HG03039 (cell line): ENCODE measurements around the gene FAM76B.

Source experiments
- ATAC-seq: cut with Tn5 transposase; IDR thresholded peaks from one replicate; pipeline ENCODE4 v1.9.1; 2021; ENCODE audit warnings: mild to moderate bottlenecking, moderate library complexity; ENCODE audit not compliant: unreplicated experiment

Gene FAM76B

GRCh38 chr11:95792700-95793099 is 3.1 kb upstream of the FAM76B start:
- ATAC-seq = no peak

- no peak for ATAC-seq
Observed at GRCh38 chr11:95792200-95792599, 2.6 kb upstream of the FAM76B start.

DNA sequence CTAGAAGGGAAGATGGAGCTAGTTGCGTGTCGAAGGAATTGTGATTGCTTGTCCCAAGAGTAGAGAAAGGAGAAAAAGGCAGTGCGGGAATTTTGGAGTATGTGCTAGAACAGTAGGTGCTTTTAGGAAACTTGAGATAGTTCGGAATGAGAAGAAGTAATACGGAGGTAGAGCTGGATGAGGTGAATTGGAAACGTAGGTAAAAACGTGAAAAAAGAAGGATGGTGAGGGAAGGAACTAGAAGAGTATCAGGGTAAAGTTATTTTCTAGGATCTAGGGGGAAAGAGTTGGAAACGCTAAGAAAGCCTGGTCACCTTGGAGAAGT is 2.1 kb upstream of the FAM76B start:
- ATAC-seq = no peak

DNA sequence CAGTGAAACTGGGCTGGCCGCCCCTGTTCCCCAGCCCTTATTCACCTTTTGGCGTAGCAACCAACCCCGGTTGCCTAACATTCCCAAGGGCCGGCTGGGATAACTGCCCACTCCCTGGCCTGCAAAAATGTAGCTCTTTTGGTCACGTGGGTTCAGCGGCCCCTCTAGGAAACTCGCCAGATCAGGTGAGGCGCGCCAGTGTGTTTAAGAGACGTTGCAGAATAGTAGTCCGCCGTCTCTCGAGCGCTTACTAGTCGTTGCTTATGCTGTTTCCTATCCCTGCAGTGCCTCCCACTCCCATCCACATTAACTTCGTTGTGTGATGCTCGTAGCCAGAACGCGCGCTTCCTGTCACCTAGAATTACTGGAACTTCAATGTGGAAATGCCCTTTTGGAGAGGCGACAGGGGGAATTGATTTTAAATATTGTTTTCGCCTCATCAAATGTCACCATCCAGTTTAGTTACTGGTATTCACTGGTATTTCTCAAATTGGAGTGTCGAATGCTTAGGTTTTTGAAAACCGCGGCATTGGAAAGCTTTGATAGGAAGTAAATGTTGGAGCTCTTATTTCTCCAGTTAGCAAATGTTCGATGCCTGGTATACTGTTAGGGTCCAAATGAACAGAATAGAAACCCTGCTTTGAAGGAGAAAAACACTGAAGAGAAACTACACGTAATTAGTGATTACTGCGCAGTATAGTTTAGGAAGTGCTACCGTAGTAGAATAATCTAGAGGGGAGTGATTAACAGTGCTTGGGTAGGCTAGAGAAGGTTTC is 1.5 kb upstream of the FAM76B start:
- no peak for ATAC-seq

- peak; percentile 56 for ATAC-seq
Observed at GRCh38 chr11:95790123-95790932, 746 bp upstream of the FAM76B start, which contains the start of gene CEP57. CEP57 (plus strand) TSS chr11:95790498; CDS start chr11:95790699, 201 bp downstream.

DNA sequence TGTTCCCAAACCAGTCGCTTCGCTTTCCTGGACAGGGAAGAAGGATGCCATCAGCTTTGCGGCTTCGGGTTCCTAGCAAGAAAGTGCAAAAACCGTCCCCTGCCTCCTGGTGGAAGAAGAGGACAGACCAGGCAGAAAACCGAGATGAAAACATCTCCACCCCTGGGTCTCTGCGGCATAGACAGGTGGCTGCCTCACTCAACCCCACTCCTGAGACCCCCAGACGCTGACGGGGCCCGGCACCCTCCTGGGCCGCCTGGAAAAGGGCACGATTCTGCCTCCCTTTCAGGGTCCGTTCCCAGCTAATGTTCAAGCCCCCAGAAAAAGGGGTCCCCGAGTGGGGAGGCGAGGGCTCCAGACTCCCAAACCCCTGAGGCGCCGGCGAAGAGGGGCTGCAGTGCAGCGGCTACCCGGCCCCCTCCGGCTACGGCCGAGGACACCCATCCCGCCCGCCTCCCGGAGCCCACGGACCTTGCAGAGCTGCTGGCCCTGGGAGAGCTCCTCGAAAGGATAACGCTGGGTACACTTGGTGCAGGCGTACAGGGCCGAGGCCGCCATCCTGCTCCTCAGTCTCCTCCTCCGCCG is 569 bp downstream of the FAM76B start:
- ATAC-seq = no peak

DNA sequence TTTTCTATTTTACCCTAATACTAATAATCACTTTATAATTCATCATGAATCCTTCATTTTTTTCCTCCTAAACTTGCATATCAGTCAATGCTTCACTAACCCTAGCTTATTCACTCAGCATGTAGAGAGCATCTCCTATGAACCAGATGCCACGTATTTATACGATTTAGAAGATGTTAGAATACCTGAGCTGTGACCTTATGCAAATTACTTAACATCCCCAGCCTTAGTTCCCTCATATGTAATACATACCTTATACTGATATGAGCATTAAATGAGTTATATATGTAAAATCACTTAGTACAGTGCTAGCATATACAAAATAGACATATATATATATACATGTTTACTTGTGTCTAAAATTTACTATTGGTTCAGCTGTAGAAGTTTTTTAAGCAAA is 9.0 kb downstream of the FAM76B start:
- ATAC-seq = no peak

GRCh38 chr11:95778699-95779098 is 10.9 kb downstream of the FAM76B start:
- ATAC-seq = peak; percentile 44

GRCh38 chr11:95776859-95777258 is 12.7 kb downstream of the FAM76B start:
- no peak for ATAC-seq

DNA sequence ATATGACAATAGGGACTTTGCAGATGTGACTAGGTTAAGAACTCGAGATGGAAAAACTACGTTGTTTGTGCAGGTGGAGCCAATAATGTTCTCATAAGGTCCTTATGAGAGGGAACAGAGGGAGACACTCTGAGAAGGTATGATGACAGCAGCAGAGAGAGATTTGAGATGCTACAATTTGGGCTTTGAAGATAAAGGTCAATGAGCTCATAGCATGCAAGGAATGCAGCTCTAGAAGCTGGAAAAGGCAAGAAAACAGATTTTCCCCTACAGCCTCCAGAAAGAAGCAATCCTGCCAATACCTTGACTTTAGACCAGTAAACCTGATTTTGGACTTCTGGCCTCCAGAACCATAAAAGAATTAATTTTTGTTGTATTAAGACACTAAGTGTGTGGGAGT is 21.1 kb downstream of the FAM76B start:
- ATAC-seq = no peak

DNA sequence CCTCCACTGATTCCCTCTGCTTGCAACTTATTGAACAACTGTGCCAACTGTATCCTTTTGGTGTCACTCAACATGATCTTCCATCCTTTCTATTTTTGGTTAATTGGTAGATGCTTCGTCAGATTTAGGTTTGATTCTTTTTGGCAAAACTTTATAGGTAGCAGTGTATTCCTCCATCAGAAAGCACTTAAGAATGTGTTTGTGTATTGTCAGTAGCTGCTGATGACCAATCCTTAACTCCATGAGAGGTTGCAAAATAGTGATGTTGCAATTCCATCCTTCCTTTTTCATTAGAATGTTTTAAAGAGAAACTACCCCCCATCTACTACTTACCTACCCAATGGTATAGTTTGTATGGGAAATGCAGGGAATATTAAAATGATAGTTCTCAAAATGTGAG is 22.1 kb downstream of the FAM76B start:
- ATAC-seq = no peak

DNA sequence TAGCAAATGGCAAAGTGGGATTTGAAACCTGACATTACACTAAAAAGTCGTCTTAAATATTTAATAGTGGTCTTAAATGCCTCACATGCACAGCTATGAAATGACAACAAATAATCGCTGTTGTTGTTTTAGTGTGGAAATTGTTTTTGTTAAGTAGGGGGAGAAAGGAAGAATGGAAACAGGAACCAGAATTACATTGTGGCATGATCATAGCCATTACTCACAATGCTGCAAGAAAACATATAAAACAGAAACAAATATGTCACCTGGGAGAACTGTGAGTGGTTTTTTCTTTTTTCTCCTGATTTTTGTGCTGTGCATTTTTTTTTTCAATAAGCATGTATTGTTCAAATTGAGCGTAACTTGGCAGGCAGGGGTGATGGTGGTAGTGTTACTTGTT is 22.9 kb downstream of the FAM76B start:
- ATAC-seq = no peak

- no peak for ATAC-seq
Observed at GRCh38 chr11:95764267-95764898, 25.2 kb downstream of the FAM76B start.

DNA sequence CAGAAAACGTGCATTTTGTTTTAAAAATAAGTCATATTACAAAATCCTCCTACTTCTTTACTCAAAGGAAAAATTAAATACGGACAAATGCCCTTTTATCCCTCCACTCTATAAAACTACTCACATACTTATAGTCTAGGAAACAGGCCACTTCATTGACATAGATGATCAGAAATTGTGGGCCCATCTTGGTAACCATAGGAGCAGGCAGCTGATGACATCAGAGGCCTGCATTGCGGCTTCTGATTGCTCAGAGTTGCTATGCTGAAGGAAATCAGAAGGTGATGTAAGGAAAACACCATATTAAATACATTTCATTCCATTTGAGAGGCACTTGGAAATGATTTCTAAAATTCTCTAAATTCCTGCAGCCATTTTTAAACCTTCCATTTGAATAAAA is 27.0 kb downstream of the FAM76B start:
- no peak for ATAC-seq

DNA sequence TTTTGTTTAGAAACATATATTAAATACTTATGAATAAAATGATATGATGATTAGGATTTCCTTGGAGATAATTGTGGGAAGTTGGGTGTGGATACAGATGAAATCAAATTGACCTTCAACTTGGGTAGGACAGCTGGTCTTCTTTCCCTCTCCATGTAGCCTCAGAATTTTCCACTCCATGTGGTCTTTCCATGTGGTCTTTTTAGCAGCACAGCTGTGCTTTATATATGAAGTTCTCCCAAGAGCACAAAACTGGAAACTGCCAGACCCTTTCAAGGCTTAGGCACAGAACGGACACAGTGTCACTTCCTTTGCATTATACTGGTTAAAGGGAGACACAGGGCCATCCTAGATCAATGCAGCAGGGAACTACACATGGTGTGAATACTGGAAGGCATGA is 28.6 kb downstream of the FAM76B start:
- no peak for ATAC-seq

DNA sequence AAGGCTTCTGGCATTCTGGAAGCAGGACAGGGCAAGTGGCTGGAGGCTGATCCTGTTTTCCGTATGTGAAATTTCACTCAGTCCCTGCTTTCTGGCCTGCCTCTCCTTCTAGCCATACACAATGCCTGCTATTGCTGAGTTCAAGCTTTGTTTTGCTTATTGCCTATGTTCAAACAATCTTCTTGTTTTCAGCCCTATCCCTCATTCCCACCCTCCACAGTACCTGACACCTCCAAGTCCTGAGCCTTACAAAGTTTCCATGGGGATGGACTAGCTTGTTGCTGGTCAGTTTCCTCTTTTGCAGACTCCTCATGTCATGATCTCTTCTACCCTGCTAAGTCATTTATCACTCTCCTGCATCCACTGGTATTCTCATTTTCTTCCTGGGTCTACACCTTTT is 38.1 kb downstream of the FAM76B start:
- ATAC-seq = no peak

DNA sequence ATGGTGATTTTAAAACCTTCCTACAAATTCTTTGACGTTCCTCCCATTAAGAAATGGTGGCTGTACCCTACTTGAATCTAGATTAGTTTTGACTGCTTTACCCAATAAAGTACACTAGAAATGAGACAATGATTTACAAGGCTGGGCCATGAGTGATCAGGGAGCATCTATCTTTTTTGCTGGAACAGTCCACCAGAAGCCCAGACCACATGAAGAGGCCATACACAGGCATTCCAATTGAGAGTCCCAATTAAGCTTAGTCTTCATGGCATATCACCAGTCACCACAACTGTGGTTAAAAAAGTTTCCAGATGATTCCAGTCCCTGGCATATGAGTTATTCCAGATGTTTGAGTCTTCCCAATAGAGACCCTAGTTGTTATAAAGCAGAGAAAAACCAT is 39.5 kb downstream of the FAM76B start:
- ATAC-seq = no peak

DNA sequence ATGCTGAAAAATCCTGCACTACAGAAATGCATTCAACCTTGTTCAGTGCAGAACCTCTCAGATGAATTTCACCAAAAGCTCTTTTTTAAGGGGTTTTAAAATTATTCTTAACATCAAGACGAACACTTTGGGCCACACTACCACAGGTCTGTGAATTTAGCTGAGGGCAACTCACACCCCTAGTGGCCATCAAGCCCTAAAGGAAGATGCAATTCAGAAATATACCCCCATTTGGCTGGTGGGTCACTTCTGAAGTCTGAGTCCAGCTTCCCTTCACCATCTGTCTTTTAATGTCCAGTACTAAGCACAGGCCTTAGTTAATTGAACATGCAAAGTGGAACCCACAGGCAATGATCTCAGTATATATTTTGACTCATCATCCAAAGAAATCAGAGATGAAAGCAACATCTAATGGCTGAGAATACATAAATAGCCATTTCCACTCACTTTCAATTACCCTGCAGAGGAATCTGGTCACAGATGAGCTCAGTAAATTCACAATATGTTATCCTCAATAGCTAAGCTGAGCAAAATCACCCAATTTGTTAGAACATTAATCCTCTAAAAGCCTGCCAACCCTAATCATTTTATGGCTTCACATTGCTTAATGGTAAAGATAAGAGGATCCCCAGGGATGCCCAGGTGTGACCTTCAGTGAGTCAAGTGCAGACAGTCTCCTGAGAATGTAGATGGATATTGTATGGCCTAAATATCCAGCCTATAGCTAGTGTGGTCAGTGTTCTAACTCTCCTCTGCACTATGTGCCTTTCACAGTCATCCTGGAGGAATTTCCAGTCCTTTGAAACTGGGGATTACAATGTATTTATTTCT is 50.3 kb downstream of the FAM76B start:
- no peak for ATAC-seq

DNA sequence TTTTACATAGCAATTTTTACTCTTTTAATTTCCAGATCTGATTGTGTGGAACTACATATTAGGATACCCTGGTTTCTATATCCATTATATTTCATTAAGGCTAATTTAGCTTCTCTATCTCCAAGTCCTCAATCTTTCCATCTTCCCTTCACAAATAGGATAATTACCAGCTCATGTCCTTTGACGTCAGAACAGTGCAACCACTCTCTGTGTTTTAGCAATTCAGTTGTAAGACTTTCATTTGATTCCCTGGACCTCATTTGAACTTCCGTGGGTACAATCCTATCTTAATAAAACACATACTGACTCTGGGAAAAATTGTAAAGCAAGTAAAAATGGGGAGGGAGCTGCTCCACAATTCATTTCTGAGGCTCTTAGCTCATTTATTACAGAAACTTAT is 52.8 kb downstream of the FAM76B start:
- no peak for ATAC-seq

DNA sequence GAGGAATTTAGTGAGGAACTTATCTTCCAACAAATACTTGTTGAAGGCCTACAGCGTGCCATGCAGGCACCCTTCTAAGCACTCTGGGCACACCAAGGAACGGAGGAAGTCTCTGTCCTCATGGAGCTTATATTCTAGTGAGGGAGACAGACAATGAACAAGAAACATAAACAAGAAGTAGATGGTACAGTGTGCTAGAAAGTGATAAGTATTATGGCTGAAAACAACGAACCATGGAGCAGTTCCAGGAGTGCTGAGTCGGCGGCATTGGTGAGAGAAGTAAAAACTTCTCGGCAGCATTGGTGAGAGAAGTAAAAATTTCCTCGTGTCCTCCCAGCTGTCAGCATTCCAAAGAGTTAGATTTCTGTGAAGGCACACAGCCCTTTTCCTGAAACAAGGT is 53.2 kb downstream of the FAM76B start:
- ATAC-seq = no peak
